Measurements from ENCODE around the gene LYRM4. TPM values are rescaled to one million over a fixed set of nuclear protein-coding genes. Genes with fewer than 3 reads are reported as not detected.

The LYRM4 gene
- total and polyA plus RNA-seq, 9 of the 15 experiments (the other 6 are each of a cell fraction or from before 2014, with no cell fraction given) = 24.2 to 69.4 (median 41.8) TPM

- in situ Hi-C loops (cut with MboI) (no loop called here), intact Hi-C loops (cut with micrococcal nuclease) (no loop called here)
- ChIA-PET CTCF (ENCODE audit: low intra/inter-chr PET ratio) (interaction anchor here (1.4 kb wide), 1 partner anchor 223 kb away, joined by 3 read pairs; no protein-coding TSS in a partner anchor), POLR2A (interaction anchor here (0.6 kb wide), 2 partner anchors 31 to 949 kb away, joined by 3 read pairs; no protein-coding TSS in a partner anchor)
- peaks cover 0 to 4% of the 10 kb centered on the region in 2 experiments; a peak in 2 of 5 replicates for H3K4me1 ChIP-seq (replicated peaks in 1 of 2; ENCODE audit: control insufficient read depth in 2 of 2, insufficient read depth in 2 of 2, low read length in 2 of 2)
- FAIRE-seq (no peak), DNase-seq (ENCODE audit: extremely low read depth in 1 of 4, low spot score in 3 of 4) (no peak), ATAC-seq (peak; percentile 36; the same call in 1 of the 3 replicates)
- no TSS peak for BruUV-seq (replicated peaks)
- no peaks in the 10 kb centered on the region for H3K27me3 ChIP-seq (ENCODE audit: control insufficient read depth in 2 of 2, insufficient read depth in 2 of 2, low read length in 2 of 2)
- H3K9me1 ChIP-seq (ENCODE audit: control insufficient read depth, insufficient read depth, low read length) = no peaks in the 10 kb centered on the region
- peaks cover 9% of the 10 kb centered on the region for H4K20me1 ChIP-seq (replicated peaks; ENCODE audit: control insufficient read depth, insufficient read depth, low read length)
- 76% methylated on average over 6 of the region's 6 CpGs for WGBS (ENCODE audit: insufficient coverage, low coverage, missing lambda C conversion rate)
- no peaks in the 10 kb centered on the region for H3K79me2 ChIP-seq (ENCODE audit: control insufficient read depth, insufficient read depth, low read length)
- no peak overlapping the region for H3K27ac ChIP-seq (ENCODE audit: extremely low read depth, low read depth, low read length)
- H3K36me3 ChIP-seq (ENCODE audit: control insufficient read depth, insufficient read depth, low read length) = 0 out of 3 replicates have a peak, but pooled peaks cover 2% of the 10 kb centered on the region
- H2AFZ ChIP-seq (ENCODE audit: low read depth, low read length) = no peak overlapping the region
- H3K9ac ChIP-seq (ENCODE audit: insufficient read depth in 1 of 2, low read depth in 2 of 2, low read length in 2 of 2) = no peak overlapping the region
- no peak overlapping the region for H3K4me2 ChIP-seq (ENCODE audit: insufficient read depth, low read length)
- no peaks in the 10 kb centered on the region for H3K9me3 ChIP-seq (replicated peaks; ENCODE audit: control insufficient read depth, insufficient read depth, low read depth, low read length)
- H3K4me3 ChIP-seq = no peak overlapping the region
- no peak for TF ChIP-seq SLC30A9 (CRISPR knock-in tag; IDR thresholded peaks at IDR 0.05)
- no peak for TF ChIP-seq ZFP30 (CRISPR knock-in tag; IDR thresholded peaks at IDR 0.05; ENCODE audit: borderline replicate concordance)
- TF ChIP-seq TBL1XR1 (IDR thresholded peaks at IDR 0.05; ENCODE audit: low read length in 2 of 2) = no peak
- TF ChIP-seq NFRKB (IDR thresholded peaks at IDR 0.05; ENCODE audit: low read depth) = no peak
- TF ChIP-seq E2F5 (CRISPR knock-in tag; IDR thresholded peaks at IDR 0.05) = no peak
- no peak for TF ChIP-seq PATZ1 (CRISPR knock-in tag; IDR thresholded peaks at IDR 0.05; ENCODE audit: borderline replicate concordance)
- TF ChIP-seq COPS2 (conservative IDR thresholded peaks at IDR 0.05) = no peak
- TF ChIP-seq ZNF318 (IDR thresholded peaks at IDR 0.05; ENCODE audit: borderline replicate concordance in 1 of 2, low read depth in 1 of 2) = no peak
- TF ChIP-seq ARID2 (IDR thresholded peaks at IDR 0.05) = no peak
- TF ChIP-seq ZNF316 (IDR thresholded peaks at IDR 0.05) = no peak
- TF ChIP-seq ZNF134 (CRISPR knock-in tag; conservative IDR thresholded peaks at IDR 0.05) = no peak
- no peak for TF ChIP-seq FOXJ2 (tag; IDR thresholded peaks at IDR 0.05)
- TF ChIP-seq ZNF124 (CRISPR knock-in tag; IDR thresholded peaks at IDR 0.05) = no peak
Measured at GRCh38 chr6:5175635-5176034, 85.1 kb downstream of the LYRM4 start.

Measured in K562 (cell line).